K562 (cell line): Measurements from ENCODE around the gene MCL1. TPM values are rescaled to one million over a fixed set of nuclear protein-coding genes. Genes with fewer than 3 reads are reported as not detected.

ENCODE experiments used
- BRCA1 ChIP-seq, 2 experiments: fragments of 450-650 bp in 1 of 2; sonication (generic) in 1 of 2; formaldehyde crosslinking in 1 of 2; IDR thresholded peaks; 2 replicates each; pipeline versions ENCODE4 v1.5.0 to v1.6.1; 2017 to 2020; ENCODE audit warnings: mild to moderate bottlenecking in 1 of 2, missing genetic modification reagents in 1 of 2
- CAMTA2 ChIP-seq: fragments of 250-450 bp; sonication (Bioruptor Pico); conservative IDR thresholded peaks from 2 replicates; pipeline ENCODE4 v1.5.1; 2022
- CBX1 ChIP-seq: sonication (generic); IDR thresholded peaks from 2 replicates; pipeline ENCODE4 v1.6.1; 2016; ENCODE audit warnings: antibody characterized with exemption, low read depth, mild to moderate bottlenecking
- CBX2 ChIP-seq: fragments of 200-600 bp; sonication (generic); IDR thresholded peaks from one replicate; pipeline ENCODE4 v1.6.1; 2012; ENCODE audit warnings: mild to moderate bottlenecking, low read length, inconsistent platforms; ENCODE audit not compliant: insufficient read depth, poor library complexity, severe bottlenecking
- GABPB2 ChIP-seq: fragments of 250-450 bp; sonication (Bioruptor Pico); conservative IDR thresholded peaks from 2 replicates; pipeline ENCODE4 v1.5.1; 2021; ENCODE audit warnings: mild to moderate bottlenecking
- GATAD2B ChIP-seq: fragments of 450-650 bp; IDR thresholded peaks from 2 replicates; pipeline ENCODE4 v1.6.1; 2017; ENCODE audit warnings: mild to moderate bottlenecking, borderline replicate concordance
- HDAC2 ChIP-seq: fragments of 450-650 bp; IDR thresholded peaks from 2 replicates; pipeline ENCODE4 v1.6.1; 2016; ENCODE audit warnings: mild to moderate bottlenecking
- HDGF ChIP-seq: fragments of 450-650 bp; IDR thresholded peaks from 2 replicates; pipeline ENCODE4 v1.6.1; 2016
- HLTF ChIP-seq: fragments of 450-650 bp; IDR thresholded peaks from 2 replicates; pipeline ENCODE4 v1.6.1; 2016
- HMGXB4 ChIP-seq: sonication (generic); formaldehyde crosslinking; IDR thresholded peaks from 2 replicates; pipeline ENCODE4 v1.8.1; 2023; ENCODE audit warnings: mild to moderate bottlenecking, missing genetic modification reagents
- MBD2 ChIP-seq: sonication (generic); IDR thresholded peaks from 2 replicates; pipeline ENCODE4 v1.6.1; 2016; ENCODE audit warnings: low read depth, borderline replicate concordance
- NR3C1 ChIP-seq: sonication (generic); formaldehyde crosslinking; IDR thresholded peaks from 2 replicates; pipeline ENCODE4 v1.8.1; 2022; ENCODE audit warnings: missing genetic modification reagents
- PHF8 ChIP-seq: fragments of 200-600 bp; sonication (generic); IDR thresholded peaks from 2 replicates; pipeline ENCODE4 v1.6.1; 2012; ENCODE audit warnings: mixed run types, mild to moderate bottlenecking, inconsistent platforms, low read length, moderate library complexity, borderline replicate concordance
- POLR2AphosphoS2 ChIP-seq: IDR thresholded peaks from 2 replicates; pipeline ENCODE4 v1.6.1; 2012; ENCODE audit warnings: low read length, improper control_type of control experiment
- RBM22 ChIP-seq: fragments of 200-400 bp; formaldehyde crosslinking; IDR thresholded peaks from 2 replicates; pipeline ENCODE4 v1.6.1; 2018; ENCODE audit warnings: low read length, low read depth; ENCODE audit not compliant: poor library complexity, severe bottlenecking
- RFX1 ChIP-seq: fragments of 450-650 bp; IDR thresholded peaks from 2 replicates; pipeline ENCODE4 v1.6.1; 2016; ENCODE audit warnings: mild to moderate bottlenecking, moderate library complexity
- SMARCA4 ChIP-seq: fragments of 450-650 bp; IDR thresholded peaks from 2 replicates; pipeline ENCODE4 v1.6.1; 2016
- SREBF1 ChIP-seq: fragments of 150-350 bp; IDR thresholded peaks from 2 replicates; pipeline ENCODE4 v1.6.1; 2014; ENCODE audit warnings: antibody characterized with exemption, low read depth, low read length, borderline replicate concordance
- ZC3H11A ChIP-seq: IDR thresholded peaks from 2 replicates; pipeline ENCODE4 v1.6.1; 2012; ENCODE audit warnings: low read depth, low read length, improper control_type of control experiment
- ZNF408 ChIP-seq: fragments of 250-450 bp; sonication (Bioruptor Pico); IDR thresholded peaks from 2 replicates; pipeline ENCODE4 v1.4.0; 2020; ENCODE audit warnings: low read depth, mild to moderate bottlenecking, moderate library complexity
- ZNF57 ChIP-seq: fragments of 450-650 bp; formaldehyde crosslinking; IDR thresholded peaks from 2 replicates; pipeline ENCODE4 v1.4.0; 2020; ENCODE audit warnings: mild to moderate bottlenecking, moderate library complexity
- ZNF75A ChIP-seq: fragments of 450-650 bp; formaldehyde crosslinking; IDR thresholded peaks from 2 replicates; pipeline ENCODE4 v1.4.0; 2020; ENCODE audit warnings: mild to moderate bottlenecking
- polyA plus RNA-seq, 8 experiments: library from polyadenylated mRNA; depleted of rRNA in 4 of 8; stranded (reverse) in 5 of 8; unstranded in 3 of 8; fragments of >200 nt; fragmentation: Nextera tagmentation in 2 of 8; fragmentation: Illumina TruSeq in 1 of 8; extraction: Ambion mirVana in 2 of 8; extraction: Trizol in 1 of 8; gene quantifications; 2 replicates each; pipeline versions ENCODE4 v1.2.1 to v1.2.3, GENCODE V29; 2011 to 2014; ENCODE audit warnings: inconsistent platforms in 1 of 8, missing spikeins in 1 of 8
- total RNA-seq, 7 experiments: library from RNA; depleted of rRNA in 6 of 7; stranded (reverse); fragments of >200 nt in 6 of 7; fragmentation: Illumina TruSeq in 2 of 7; extraction: Trizol in 2 of 7; gene quantifications; 2 replicates each; pipeline versions ENCODE4 v1.2.1 to v1.2.3, GENCODE V29; 2011 to 2021; ENCODE audit warnings: low replicate concordance in 1 of 7
- TF ChIP-seq, protein P1 (sequence below): fragments of 450-650 bp; formaldehyde crosslinking; IDR thresholded peaks from 2 replicates; pipeline ENCODE4 v1.4.0; 2020; ENCODE audit warnings: mild to moderate bottlenecking, mixed read lengths
- TF ChIP-seq, protein P2 (sequence below): fragments of 450-650 bp; IDR thresholded peaks from 2 replicates; pipeline ENCODE4 v1.6.1; 2018; ENCODE audit warnings: mild to moderate bottlenecking, low read depth; ENCODE audit not compliant: partially characterized antibody
- TF ChIP-seq, protein P3 (sequence below): sonication (generic); formaldehyde crosslinking; IDR thresholded peaks from 2 replicates; pipeline ENCODE4 v1.8.0; 2022; ENCODE audit warnings: missing genetic modification reagents, mild to moderate bottlenecking, borderline replicate concordance

Gene MCL1
- total and polyA plus RNA-seq, 9 of the 15 experiments (the other 6 are each of a cell fraction or from before 2014, with no cell fraction given) = 27.1 to 224 (median 138) TPM

GRCh38 chr1:150613061-150613920 is 33.9 kb upstream of the MCL1 start (continued):
- no peak for TF ChIP-seq SREBF1
- no peak for TF ChIP-seq HDAC2
- TF ChIP-seq, protein P1, sequence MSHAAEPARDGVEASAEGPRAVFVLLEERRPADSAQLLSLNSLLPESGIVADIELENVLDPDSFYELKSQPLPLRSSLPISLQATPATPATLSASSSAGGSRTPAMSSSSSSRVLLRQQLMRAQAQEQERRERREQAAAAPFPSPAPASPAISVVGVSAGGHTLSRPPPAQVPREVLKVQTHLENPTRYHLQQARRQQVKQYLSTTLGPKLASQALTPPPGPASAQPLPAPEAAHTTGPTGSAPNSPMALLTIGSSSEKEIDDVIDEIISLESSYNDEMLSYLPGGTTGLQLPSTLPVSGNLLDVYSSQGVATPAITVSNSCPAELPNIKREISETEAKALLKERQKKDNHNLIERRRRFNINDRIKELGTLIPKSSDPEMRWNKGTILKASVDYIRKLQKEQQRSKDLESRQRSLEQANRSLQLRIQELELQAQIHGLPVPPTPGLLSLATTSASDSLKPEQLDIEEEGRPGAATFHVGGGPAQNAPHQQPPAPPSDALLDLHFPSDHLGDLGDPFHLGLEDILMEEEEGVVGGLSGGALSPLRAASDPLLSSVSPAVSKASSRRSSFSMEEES (CRISPR knock-in tag) = no peak
- TF ChIP-seq ZNF408 (CRISPR knock-in tag) = no peak
- TF ChIP-seq GABPB2 = no peak
- no peak for TF ChIP-seq HMGXB4 (CRISPR knock-in tag)
- TF ChIP-seq NR3C1 (CRISPR knock-in tag) = no peak
- TF ChIP-seq SMARCA4 = peak; percentile 95
- TF ChIP-seq, protein P2, sequence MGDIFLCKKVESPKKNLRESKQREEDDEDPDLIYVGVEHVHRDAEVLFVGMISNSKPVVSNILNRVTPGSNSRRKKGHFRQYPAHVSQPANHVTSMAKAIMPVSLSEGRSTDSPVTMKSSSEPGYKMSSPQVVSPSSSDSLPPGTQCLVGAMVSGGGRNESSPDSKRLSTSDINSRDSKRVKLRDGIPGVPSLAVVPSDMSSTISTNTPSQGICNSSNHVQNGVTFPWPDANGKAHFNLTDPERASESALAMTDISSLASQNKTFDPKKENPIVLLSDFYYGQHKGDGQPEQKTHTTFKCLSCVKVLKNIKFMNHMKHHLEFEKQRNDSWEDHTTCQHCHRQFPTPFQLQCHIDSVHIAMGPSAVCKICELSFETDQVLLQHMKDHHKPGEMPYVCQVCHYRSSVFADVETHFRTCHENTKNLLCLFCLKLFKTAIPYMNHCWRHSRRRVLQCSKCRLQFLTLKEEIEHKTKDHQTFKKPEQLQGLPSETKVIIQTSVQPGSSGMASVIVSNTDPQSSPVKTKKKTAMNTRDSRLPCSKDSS = no peak
- TF ChIP-seq BRCA1 (IDR thresholded peaks at IDR 0.05) = no peak
- TF ChIP-seq BRCA1 (CRISPR knock-in tag; IDR thresholded peaks at IDR 0.05) = no peak
- no peak for TF ChIP-seq RFX1
- TF ChIP-seq HLTF = no peak
- no peak for TF ChIP-seq GATAD2B
- TF ChIP-seq MBD2 = peak; percentile 44; the same call in 1 of the 2 replicates
- no peak for TF ChIP-seq ZC3H11A
- no peak for TF ChIP-seq ZNF57 (CRISPR knock-in tag)
- TF ChIP-seq CBX1 = no peak
- TF ChIP-seq, protein P3, sequence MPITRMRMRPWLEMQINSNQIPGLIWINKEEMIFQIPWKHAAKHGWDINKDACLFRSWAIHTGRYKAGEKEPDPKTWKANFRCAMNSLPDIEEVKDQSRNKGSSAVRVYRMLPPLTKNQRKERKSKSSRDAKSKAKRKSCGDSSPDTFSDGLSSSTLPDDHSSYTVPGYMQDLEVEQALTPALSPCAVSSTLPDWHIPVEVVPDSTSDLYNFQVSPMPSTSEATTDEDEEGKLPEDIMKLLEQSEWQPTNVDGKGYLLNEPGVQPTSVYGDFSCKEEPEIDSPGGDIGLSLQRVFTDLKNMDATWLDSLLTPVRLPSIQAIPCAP (CRISPR knock-in tag) = no peak
- no peak for TF ChIP-seq CBX2
- no peak for TF ChIP-seq HDGF
- no peak; the same call in 1 of the 2 replicates for TF ChIP-seq PHF8
- no peak; the same call in 1 of the 2 replicates for TF ChIP-seq ZNF75A
- TF ChIP-seq RBM22 = no peak
- TF ChIP-seq CAMTA2 (CRISPR knock-in tag) = no peak
- TF ChIP-seq POLR2AphosphoS2 = no peak
